Common myeloid progenitor, CD34-positive (primary cell): Measurements from ENCODE around the gene DEDD.

ENCODE experiments used
- CTCF ChIA-PET: fragments of 350-600 bp; sonication (Branson Sonifier 250); formaldehyde crosslinking; loops from one replicate; lab custom pipeline; 2021; ENCODE audit warnings: antibody characterized with exemption; lab: Charles Lee
- POLR2A ChIA-PET: fragments of 350-600 bp; sonication (Branson Sonifier 250); formaldehyde crosslinking; loops from one replicate; lab custom pipeline; 2021; ENCODE audit warnings: antibody characterized with exemption; lab: Charles Lee
- DNase-seq, 3 donors: peaks; one replicate each; pipeline versions ENCODE4 v3.0.0 to v3.0.0-alpha.2; 2013
- H3K27ac ChIP-seq, 2 experiments: 1 replicate in 1 of 2; 2 replicates in 1 of 2; pipeline ENCODE4 v1.7.0; 2013; ENCODE audit warnings: inconsistent platforms in 2 of 2, low read length in 2 of 2, mild to moderate bottlenecking in 2 of 2, low read depth in 1 of 2, moderate library complexity in 1 of 2; ENCODE audit not compliant: severe bottlenecking in 2 of 2, insufficient read depth in 1 of 2, poor library complexity in 1 of 2
- H3K27me3 ChIP-seq, 5 experiments: replicated peaks in 2 of 5; 1 replicate in 3 of 5; 2 replicates in 2 of 5; pipeline versions ENCODE4 v1.6.1 to v1.7.0; 2013; ENCODE audit warnings: low read length in 4 of 5, mild to moderate bottlenecking in 2 of 5, moderate library complexity in 2 of 5, inconsistent platforms in 1 of 5; ENCODE audit not compliant: insufficient read depth in 5 of 5, control insufficient read depth in 4 of 5
- H3K36me3 ChIP-seq, 4 experiments: 1 replicate in 2 of 4; 2 replicates in 2 of 4; pipeline versions ENCODE4 v1.6.1 to v1.7.0; 2013; ENCODE audit warnings: low read length in 3 of 4, control low read depth in 1 of 4, mild to moderate bottlenecking in 1 of 4; ENCODE audit not compliant: control insufficient read depth in 4 of 4, insufficient read depth in 4 of 4
- H3K4me1 ChIP-seq, 4 experiments: 1 replicate in 3 of 4; 2 replicates in 1 of 4; pipeline versions ENCODE4 v1.6.1 to v1.7.1; 2013; ENCODE audit warnings: low read length in 3 of 4, mild to moderate bottlenecking in 3 of 4, control low read depth in 1 of 4, inconsistent platforms in 1 of 4, moderate library complexity in 1 of 4; ENCODE audit not compliant: control insufficient read depth in 4 of 4, insufficient read depth in 4 of 4; ENCODE audit errors: control extremely low read depth in 1 of 4
- H3K4me3 ChIP-seq, 7 experiments: 1 replicate in 4 of 7; 2 replicates in 3 of 7; pipeline versions ENCODE4 v1.5.1 to v1.7.0; 2013; ENCODE audit warnings: mild to moderate bottlenecking in 7 of 7, low read length in 6 of 7, moderate library complexity in 6 of 7, inconsistent platforms in 2 of 7, low read depth in 2 of 7, control low read depth in 1 of 7; ENCODE audit not compliant: insufficient read depth in 4 of 7, control insufficient read depth in 1 of 7; ENCODE audit errors: extremely low read depth in 1 of 7
- H3K9me3 ChIP-seq, 5 experiments: 1 replicate in 4 of 5; 2 replicates in 1 of 5; pipeline versions ENCODE4 v1.6.1 to v1.7.1; 2013; ENCODE audit warnings: low read length in 4 of 5, mild to moderate bottlenecking in 2 of 5, inconsistent platforms in 1 of 5, low read depth in 1 of 5, moderate library complexity in 1 of 5; ENCODE audit not compliant: control insufficient read depth in 4 of 5, insufficient read depth in 2 of 5; ENCODE audit errors: control extremely low read depth in 1 of 5
- WGBS: methylation state at CpG from one replicate; pipeline ENCODE4 v1.1.5; 2013; ENCODE audit not compliant: insufficient coverage; 5-methylcytosine and 5-hydroxymethylcytosine counted together

Gene DEDD

DNA sequence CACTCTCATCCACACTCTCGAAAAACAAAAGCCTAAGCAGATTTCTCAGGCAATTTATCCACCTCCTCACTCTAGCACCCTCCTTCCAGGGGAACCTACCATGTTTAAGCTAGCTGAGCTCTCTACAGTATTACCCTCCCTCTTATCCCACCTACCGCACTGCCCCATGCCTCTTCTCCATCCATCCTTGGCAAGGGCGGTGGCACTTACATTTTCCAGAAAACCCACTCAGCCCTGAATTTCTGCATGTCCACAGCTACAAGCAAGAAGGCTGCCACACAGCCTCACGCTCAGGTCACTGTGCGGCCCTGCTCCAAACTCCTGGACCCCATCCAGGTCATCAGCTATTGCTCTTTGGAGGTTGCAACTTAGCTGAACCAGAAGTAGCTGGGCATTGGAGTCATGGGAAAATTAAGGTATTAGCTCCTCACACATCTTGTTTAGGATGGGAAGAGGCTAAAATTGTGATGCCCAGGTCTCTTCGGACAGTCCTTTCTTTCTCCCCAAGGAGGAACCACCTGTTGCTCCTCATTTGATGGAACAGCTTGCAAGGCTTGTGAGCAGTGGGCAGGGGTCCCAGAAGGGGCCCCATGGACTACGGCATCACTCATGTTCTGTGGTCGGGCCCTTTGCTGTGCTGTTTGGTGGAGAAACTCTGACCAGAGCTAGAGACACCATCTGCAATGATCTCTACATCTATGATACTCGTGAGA, 33.2 kb downstream of the DEDD start:
- Histone ChIP-seq H3K27ac (no peak overlapping the region), H3K36me3 (peaks cover 10 to 34% (median 25%) of the 10 kb centered on the region in 4 experiments), H3K27me3 (no peaks in the 10 kb centered on the region), H3K9me3 (no peaks in the 10 kb centered on the region), H3K4me3 (peak overlapping the region in 6 of 7 experiments; percentile 64 to 91 (median 76)), H3K4me1 (peaks cover 0 to 20% (median 20%) of the 10 kb centered on the region in 4 experiments)
- ChIA-PET POLR2A (interaction anchor here (0.7 to 2.9 kb wide), 3 partner anchors 30 to 101 kb away, joined by 3 to 30 read pairs (median 4); partner anchors contain the start of gene ARHGAP30), CTCF (interaction anchor here (1.0 to 11.7 kb wide), 17 partner anchors 13 to 283 kb away, joined by 3 to 297 read pairs (median 10); partner anchors contain the start of genes ARHGAP30, DEDD, PPOX and TOMM40L)
- WGBS = 96% methylated on average over 7 of the region's 9 CpGs
- no peak for DNase-seq

DNA sequence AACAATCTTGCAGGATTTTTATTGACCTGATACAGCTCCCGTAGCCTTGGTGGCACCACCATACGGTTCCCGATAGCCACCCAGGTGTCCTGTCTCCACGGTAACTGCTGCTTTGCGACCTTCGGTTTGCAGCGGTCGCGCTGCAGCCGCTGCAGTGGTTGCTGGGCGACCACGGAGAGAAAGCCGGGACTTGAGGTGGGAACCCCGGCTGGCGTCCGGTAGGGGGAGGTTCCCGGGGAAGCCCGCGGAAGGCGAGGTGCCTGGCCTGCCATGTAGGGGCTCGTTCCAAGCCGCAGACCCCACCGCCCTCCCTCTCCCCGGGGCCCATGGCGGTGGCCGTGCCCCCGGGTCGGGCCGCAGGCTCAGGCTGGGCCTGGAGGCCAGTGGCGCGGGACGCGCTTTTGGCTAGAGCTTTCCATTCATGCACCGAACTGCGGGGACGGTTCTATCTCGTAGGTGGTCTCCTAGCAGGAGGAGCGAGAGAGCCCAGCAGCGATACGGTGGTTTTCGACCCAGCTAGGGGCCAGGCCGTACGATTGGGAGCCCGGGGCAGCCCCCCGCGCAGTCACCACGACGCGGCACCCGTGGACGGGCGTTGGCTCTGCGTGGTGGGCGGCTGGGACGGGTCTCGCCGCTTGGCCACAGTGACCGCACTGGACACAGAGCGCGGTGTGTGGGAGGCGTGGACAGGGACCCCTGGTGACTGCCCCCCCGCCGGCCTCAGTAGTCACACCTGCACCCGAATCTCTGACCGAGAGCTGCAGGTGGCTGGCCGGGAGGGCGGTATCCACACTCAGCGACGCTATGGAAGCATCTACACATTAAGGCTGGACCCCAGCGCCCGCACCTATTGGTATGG, 34.0 kb downstream of the DEDD start, which contains the start of gene KLHDC9:
KLHDC9 (plus strand) TSS at position 152 of the 859 bp plus-strand sequence; CDS start at position 327, 175 bp downstream.
- peak within 1 kb of the TSS; percentile 59 to 91 (median 74) for H3K4me3 ChIP-seq
- 6% methylated on average over 62 of the region's 71 CpGs for WGBS

DNA sequence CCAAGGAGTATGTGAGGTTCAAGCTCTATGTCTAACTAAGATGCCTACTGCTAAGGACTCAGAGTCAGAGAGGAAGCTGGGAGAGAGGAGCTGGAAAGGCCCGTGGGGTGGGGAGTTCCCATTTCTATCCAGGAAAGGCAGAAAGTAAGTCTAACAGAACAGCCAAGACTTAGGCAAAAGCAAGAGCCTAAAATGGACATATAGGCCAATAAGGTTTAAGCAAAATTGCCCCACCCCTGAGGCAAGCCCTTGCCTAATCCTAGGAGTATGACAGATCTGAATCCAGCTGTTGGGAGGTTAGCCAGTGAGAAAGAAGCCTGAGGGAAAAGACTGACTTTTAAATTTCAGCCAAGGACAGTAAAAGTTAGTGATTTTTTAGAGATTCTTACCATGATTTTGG, 35.9 kb downstream of the DEDD start:
- peaks cover 3 to 22% (median 15%) of the 10 kb centered on the region in 4 experiments for H3K36me3 ChIP-seq
- no peak overlapping the region for H3K4me3 ChIP-seq
- ChIA-PET CTCF (interaction anchor here (1.0 to 11.7 kb wide), 19 partner anchors 8 to 143 kb away, joined by 3 to 297 read pairs (median 8); partner anchors contain the start of genes ARHGAP30, DEDD, F11R and NECTIN4), POLR2A (interaction anchor here (1.2 to 2.9 kb wide), 3 partner anchors 24 to 59 kb away, joined by 3 to 30 read pairs (median 10); partner anchors contain the start of gene ARHGAP30)
- H3K9me3 ChIP-seq = no peaks in the 10 kb centered on the region
- H3K4me1 ChIP-seq = peaks cover 0 to 20% (median 20%) of the 10 kb centered on the region in 4 experiments
- no peaks in the 10 kb centered on the region for H3K27me3 ChIP-seq
- WGBS = 29% methylated on average over 1 of the region's 1 CpG
- no peak for DNase-seq
- H3K27ac ChIP-seq = no peak overlapping the region

More for the DNA sequence above, 34.0 kb downstream of the DEDD start, which contains the start of gene KLHDC9:
- Histone ChIP-seq H3K27me3 (no peaks in the 10 kb centered on the region), H3K9me3 (no peaks in the 10 kb centered on the region), H3K36me3 (peaks cover 10 to 34% (median 25%) of the 10 kb centered on the region in 4 experiments), H3K27ac (peak within 1 kb of the TSS in 1 of 2 experiments; percentile 50), H3K4me1 (peaks cover 0 to 20% (median 20%) of the 10 kb centered on the region in 4 experiments)
- DNase-seq = peak; percentile 86 to 89 (median 86)
- ChIA-PET POLR2A (interaction anchor here (0.9 to 2.9 kb wide), 7 partner anchors 20 to 59 kb away, joined by 3 to 30 read pairs (median 4); partner anchors contain the start of genes ARHGAP30, NIT1, PFDN2 and TSTD1), CTCF (interaction anchor here (0.6 to 11.7 kb wide), 29 partner anchors 7 to 1226 kb away, joined by 3 to 297 read pairs (median 5); partner anchors contain the start of genes ARHGAP30, DEDD, F11R and NIT1)

DNA sequence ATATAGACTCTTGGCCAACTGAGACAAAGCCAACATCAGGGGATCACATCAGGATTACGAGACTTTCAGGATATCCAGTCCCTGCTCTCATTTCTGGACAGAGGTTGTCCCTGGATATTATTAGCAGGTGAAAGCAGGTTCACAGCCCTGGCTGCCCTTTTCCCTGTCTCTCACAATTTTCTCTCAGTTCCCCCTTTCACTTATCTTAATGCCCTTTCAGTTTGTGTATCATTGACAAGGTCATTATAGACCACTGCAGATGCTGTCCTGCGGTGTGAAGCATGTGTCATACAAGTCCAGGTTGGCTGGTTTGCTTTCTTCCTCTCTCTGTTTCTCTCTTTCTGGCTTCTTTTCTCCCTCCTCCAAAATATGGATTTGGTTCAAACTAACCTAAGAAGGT, 36.5 kb downstream of the DEDD start:
- ChIA-PET CTCF (interaction anchor here (0.6 to 11.7 kb wide), 14 partner anchors 9 to 107 kb away, joined by 3 to 297 read pairs (median 9); partner anchors contain the start of genes ARHGAP30, DEDD, NIT1 and PFDN2), POLR2A (interaction anchor here (1.2 kb wide), 1 partner anchor 58 kb away, joined by 3 read pairs; no protein-coding TSS in a partner anchor)
- H3K27me3 ChIP-seq = no peaks in the 10 kb centered on the region
- peaks cover 0 to 20% (median 20%) of the 10 kb centered on the region in 4 experiments for H3K4me1 ChIP-seq
- no peak overlapping the region for H3K27ac ChIP-seq
- DNase-seq = no peak
- H3K4me3 ChIP-seq = no peak overlapping the region
- no peaks in the 10 kb centered on the region for H3K9me3 ChIP-seq
- 100% methylated on average over 2 of the region's 2 CpGs for WGBS
- peaks cover 2 to 18% (median 12%) of the 10 kb centered on the region in 4 experiments for H3K36me3 ChIP-seq

DNA sequence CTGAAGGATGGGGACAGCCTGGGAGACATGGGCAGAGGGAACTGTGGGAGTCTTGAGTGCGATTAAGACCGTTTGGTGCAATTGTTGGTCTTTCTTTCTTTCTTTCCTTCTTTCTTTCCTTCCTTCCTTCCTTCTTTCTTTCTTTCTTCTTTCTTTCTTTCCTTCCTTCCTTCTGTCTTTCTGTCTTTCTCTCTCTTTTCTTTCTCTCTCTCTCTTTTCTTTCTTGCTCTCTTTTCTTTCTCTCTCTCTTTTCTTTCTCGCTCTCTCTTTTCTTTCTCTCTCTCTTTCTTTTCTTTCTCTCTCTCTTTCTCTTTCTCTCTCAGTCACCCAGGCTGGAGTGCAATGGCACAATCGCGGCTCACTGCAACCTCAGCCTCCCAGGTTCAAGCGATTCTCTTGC, 37.2 kb downstream of the DEDD start:
- H3K27me3 ChIP-seq = no peaks in the 10 kb centered on the region
- 100% methylated on average over 5 of the region's 6 CpGs for WGBS
- no peak for DNase-seq
- POLR2A ChIA-PET = no interaction called here
- H3K4me1 ChIP-seq = peaks cover 0 to 20% (median 20%) of the 10 kb centered on the region in 4 experiments
- H3K4me3 ChIP-seq = no peak overlapping the region
- no peak overlapping the region for H3K27ac ChIP-seq
- peaks cover 0 to 13% (median 9%) of the 10 kb centered on the region in 4 experiments for H3K36me3 ChIP-seq
- CTCF ChIA-PET = interaction anchor here (0.6 to 11.7 kb wide), 8 partner anchors 9 to 99 kb away, joined by 3 to 297 read pairs (median 18); partner anchors contain the start of genes ARHGAP30, DEDD and USF1
- H3K9me3 ChIP-seq = no peaks in the 10 kb centered on the region

DNA sequence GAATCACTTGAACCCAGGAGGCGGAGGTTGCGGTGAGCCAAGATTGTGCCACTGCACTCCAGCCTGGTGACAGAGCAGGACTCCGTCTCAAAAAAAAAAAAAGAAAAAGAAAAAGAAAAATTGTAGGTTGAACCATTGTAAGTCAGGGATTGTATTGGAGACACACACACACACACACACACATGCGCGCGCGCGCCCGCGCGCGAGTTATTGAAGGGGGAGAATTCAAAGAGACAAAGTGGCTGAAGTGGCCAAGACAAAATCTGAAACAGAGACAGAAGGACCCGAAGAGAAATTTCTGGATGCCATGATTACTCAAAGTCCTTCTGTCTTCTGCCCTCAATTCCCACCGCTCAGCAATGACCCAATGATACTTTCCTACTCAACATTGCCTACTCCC, 38.0 kb downstream of the DEDD start:
- Histone ChIP-seq H3K27ac (no peak overlapping the region), H3K27me3 (no peaks in the 10 kb centered on the region), H3K36me3 (peaks cover 0 to 6% (median 3%) of the 10 kb centered on the region in 4 experiments), H3K4me3 (no peak overlapping the region), H3K4me1 (peaks cover 0 to 23% (median 20%) of the 10 kb centered on the region in 4 experiments), H3K9me3 (no peaks in the 10 kb centered on the region)
- ChIA-PET CTCF (interaction anchor here (1.0 to 11.7 kb wide), 5 partner anchors 17 to 99 kb away, joined by 3 to 297 read pairs (median 69); partner anchors contain the start of genes ARHGAP30 and DEDD), POLR2A (interaction anchor here (0.7 kb wide), 1 partner anchor 105 kb away, joined by 6 read pairs; no protein-coding TSS in a partner anchor)
- no peak for DNase-seq
- WGBS = 100% methylated on average over 2 of the region's 14 CpGs
